C4-2B (cell line): ENCODE measurements around the gene KRTAP6-2.

ENCODE experiments used
- H3K27ac ChIP-seq: fragments of 450-650 bp; 2 replicates; pipeline ENCODE4 v1.5.1; 2017
- ZFX ChIP-seq: fragments of 450-650 bp; IDR thresholded peaks from 2 replicates; pipeline ENCODE4 v1.6.1; 2017
- TF ChIP-seq, protein P1 (sequence below): fragments of 450-650 bp; conservative IDR thresholded peaks from 2 replicates; pipeline ENCODE4 v1.5.1; 2017; ENCODE audit warnings: mild to moderate bottlenecking

The KRTAP6-2 gene

DNA sequence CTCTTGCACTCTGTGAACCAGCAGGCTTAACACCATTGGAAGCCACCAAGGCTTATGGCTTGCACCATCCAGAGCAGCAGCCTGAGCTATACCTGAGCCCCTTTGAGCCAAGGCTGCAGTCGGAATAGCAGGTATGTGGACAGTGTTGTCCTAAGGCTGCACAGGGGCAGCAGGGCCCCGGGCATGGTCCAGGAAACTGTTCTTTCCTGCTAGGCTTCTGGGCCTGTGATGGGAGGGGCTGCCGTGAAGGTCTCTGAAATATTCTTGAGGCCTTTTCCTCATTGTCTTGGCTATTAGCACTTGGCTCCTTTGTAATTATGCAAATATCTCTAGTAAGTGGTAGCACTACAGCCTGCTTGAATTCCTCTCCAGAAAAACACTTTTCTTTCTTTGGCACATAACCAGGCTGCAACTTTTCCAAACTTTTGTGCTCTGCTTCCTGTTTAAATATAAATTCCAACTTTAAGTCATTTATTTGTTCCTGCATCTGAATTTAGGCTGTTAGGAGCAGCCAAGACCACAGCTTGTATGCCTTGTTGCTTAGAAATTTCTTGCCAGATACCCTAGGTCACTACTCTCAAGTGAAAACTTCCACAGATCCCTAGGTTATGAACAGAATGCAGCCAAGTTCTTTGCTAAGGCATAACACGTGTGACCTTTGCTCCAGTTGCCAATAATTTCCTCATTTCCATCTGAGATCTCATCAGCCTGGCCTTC, 26.9 kb upstream of the KRTAP6-2 start:
- TF ChIP-seq, protein P1, sequence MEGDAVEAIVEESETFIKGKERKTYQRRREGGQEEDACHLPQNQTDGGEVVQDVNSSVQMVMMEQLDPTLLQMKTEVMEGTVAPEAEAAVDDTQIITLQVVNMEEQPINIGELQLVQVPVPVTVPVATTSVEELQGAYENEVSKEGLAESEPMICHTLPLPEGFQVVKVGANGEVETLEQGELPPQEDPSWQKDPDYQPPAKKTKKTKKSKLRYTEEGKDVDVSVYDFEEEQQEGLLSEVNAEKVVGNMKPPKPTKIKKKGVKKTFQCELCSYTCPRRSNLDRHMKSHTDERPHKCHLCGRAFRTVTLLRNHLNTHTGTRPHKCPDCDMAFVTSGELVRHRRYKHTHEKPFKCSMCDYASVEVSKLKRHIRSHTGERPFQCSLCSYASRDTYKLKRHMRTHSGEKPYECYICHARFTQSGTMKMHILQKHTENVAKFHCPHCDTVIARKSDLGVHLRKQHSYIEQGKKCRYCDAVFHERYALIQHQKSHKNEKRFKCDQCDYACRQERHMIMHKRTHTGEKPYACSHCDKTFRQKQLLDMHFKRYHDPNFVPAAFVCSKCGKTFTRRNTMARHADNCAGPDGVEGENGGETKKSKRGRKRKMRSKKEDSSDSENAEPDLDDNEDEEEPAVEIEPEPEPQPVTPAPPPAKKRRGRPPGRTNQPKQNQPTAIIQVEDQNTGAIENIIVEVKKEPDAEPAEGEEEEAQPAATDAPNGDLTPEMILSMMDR, result no peak
- no peak for TF ChIP-seq ZFX
- no peak overlapping the region for H3K27ac ChIP-seq

GRCh38 chr21:30623362-30623761, 24.7 kb upstream of the KRTAP6-2 start:
- TF ChIP-seq ZFX, result no peak
- TF ChIP-seq, protein P1, result no peak
- no peak overlapping the region for H3K27ac ChIP-seq

DNA sequence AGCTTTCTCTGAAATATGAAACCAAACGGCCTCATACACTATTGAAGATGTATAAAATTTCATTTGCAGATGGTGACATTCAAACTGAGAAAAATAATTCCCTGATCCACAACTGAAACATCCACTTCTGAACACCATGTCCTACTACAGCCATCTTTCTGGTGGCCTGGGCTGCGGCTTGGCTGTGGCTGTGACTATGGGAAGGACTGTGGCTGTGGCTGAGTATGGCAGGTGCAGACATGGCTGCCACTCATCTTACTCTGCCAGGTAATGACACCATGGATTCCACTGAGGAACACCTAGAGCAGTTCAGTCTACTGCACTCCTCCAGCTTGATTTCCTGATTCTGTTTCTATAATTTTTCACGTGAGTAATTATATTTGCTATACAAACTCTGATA, 21.8 kb upstream of the KRTAP6-2 start, which contains the start of gene KRTAP20-4:
KRTAP20-4 (plus strand) TSS at position 106 of the 400 bp plus-strand sequence.
- TF ChIP-seq, protein P1, result no peak
- TF ChIP-seq ZFX, result no peak
- H3K27ac ChIP-seq, result no peak within 1 kb of the TSS

DNA sequence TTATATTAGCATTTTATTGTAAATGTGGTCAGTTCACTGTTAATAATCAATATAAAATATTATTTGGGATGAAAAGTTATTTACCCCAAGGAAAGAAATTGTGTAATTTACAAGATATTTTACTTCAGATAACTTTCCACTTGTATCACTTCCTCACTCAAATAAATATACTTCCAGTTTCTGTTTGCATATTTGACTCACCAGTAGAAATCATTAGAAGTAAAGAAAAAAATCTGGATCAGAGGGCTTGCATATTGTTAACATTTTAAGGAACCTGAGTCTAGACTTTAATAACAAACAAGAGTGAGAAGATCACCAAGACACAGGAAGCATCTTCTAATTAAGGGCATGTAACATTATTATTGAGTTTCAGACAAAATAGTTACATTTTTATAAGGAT, 21.4 kb upstream of the KRTAP6-2 start:
- H3K27ac ChIP-seq, result no peak overlapping the region
- TF ChIP-seq, protein P1, result no peak
- no peak for TF ChIP-seq ZFX

- no peak within 1 kb of the TSS for H3K27ac ChIP-seq
- TF ChIP-seq, protein P1, result no peak
- TF ChIP-seq ZFX, result no peak
Measured at GRCh38 chr21:30616125-30616524, 17.4 kb upstream of the KRTAP6-2 start, which contains the start of gene KRTAP20-1. TSS of gene KRTAP20-1 (plus strand) at chr21:30616425. CDS start at chr21:30616455, 30 bp downstream.

DNA sequence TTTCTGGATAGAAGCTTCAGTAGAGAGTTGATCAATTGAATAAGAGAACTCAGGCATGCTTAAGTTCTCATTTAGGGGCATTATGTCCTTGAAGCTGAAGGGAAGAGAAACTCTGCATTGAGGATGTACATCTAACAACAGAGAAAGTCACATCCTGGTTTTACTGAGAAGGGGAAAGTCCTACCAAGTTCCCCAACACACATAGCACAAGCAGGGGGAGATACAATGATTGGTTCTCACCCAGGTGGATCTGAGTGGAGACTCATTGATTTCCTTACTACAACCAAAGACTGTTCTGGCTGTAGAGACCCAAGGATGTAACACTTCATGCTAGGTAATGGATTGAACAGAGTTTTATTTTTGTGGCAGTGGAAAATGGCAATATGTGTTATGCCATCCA, 16.5 kb upstream of the KRTAP6-2 start:
- TF ChIP-seq ZFX, result no peak
- TF ChIP-seq, protein P1, result no peak
- H3K27ac ChIP-seq, result no peak overlapping the region

DNA sequence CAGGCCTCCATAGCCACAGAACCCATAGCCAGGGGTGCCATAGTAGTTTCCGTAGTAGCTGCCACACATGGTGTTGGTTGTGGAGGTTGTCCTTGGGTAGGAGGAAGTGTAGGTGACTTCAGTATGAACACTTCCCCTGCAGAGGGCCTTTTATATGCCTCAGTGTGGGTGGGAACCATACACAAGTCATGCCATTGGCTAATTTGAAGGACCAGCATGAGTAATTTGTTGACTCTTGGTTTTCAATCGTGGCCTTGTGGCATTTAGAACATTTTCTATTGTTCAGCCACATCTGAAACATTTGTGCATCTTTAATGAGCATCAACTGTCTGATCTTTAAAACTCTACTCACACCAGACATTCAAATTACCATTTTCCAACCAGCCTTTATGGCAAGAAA, 15.1 kb upstream of the KRTAP6-2 start, which contains the start of gene KRTAP6-1:
KRTAP6-1 (minus strand) TSS at position 95 of the 400 bp plus-strand sequence; CDS start at position 69, 26 bp downstream.
- H3K27ac ChIP-seq, result no peak within 1 kb of the TSS
- TF ChIP-seq ZFX, result no peak
- TF ChIP-seq, protein P1, result no peak
